ENCODE data around the gene CNTN6.

- TF ChIP-seq CREB1 (IDR thresholded peaks at IDR 0.05; ENCODE audit: low read depth) (no peak), EGR1 (IDR thresholded peaks at IDR 0.05) (no peak), TEAD4 (IDR thresholded peaks at IDR 0.05) (no peak), RAD21 (IDR thresholded peaks at IDR 0.05; ENCODE audit: low read depth) (no peak), TAF1 (IDR thresholded peaks at IDR 0.05; ENCODE audit: low read depth) (no peak)
These were observed 311.6 kb downstream of the CNTN6 start for GRCh38 chr3:1404270-1404962.
